ENCODE data around the gene ADAM15.

DNA sequence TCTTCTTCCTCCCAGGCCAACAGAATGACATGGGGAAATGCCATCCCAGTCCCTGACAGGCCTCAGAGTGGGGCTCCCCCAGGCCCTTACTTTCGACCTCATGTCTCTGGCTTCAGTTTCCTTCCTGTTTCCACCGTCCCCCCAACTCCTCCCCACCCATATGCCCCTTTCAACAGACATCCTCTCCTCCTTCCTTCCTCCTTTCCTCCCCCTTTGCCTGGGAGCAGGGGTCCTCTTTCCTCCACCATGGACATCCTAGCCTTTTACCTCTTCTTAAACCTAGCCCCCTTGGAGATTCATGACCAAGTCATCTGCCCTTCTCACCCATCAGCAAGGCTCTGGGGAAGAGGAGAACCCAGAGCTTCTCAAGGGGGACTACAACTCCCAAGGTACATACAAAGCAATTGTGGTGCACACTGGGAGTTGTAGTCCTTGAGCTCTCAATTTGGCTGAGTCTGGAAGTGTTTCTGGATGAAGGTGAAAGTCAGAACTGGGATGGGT is 44.5 kb upstream of the ADAM15 start:
- TF ChIP-seq POLR2A (IDR thresholded peaks at IDR 0.05) (no peak), EP300 (IDR thresholded peaks at IDR 0.05) (no peak)
- TF ChIP-seq, protein P1, sequence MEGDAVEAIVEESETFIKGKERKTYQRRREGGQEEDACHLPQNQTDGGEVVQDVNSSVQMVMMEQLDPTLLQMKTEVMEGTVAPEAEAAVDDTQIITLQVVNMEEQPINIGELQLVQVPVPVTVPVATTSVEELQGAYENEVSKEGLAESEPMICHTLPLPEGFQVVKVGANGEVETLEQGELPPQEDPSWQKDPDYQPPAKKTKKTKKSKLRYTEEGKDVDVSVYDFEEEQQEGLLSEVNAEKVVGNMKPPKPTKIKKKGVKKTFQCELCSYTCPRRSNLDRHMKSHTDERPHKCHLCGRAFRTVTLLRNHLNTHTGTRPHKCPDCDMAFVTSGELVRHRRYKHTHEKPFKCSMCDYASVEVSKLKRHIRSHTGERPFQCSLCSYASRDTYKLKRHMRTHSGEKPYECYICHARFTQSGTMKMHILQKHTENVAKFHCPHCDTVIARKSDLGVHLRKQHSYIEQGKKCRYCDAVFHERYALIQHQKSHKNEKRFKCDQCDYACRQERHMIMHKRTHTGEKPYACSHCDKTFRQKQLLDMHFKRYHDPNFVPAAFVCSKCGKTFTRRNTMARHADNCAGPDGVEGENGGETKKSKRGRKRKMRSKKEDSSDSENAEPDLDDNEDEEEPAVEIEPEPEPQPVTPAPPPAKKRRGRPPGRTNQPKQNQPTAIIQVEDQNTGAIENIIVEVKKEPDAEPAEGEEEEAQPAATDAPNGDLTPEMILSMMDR (IDR thresholded peaks at IDR 0.05), result no peak

All from suprapubic skin (tissue), 3 donors.